Suprapubic skin (tissue), 3 donors: ENCODE results near the gene MAMLD1.

Experiments used
- POLR2A ChIP-seq, 2 donors: fragments of 450-650 bp; IDR thresholded peaks; one replicate each; pipeline ENCODE4 v1.6.1; 2017; ENCODE audit warnings: antibody characterized with exemption in 2 of 2, mild to moderate bottlenecking in 2 of 2, moderate library complexity in 2 of 2
- TF ChIP-seq, protein P1 (sequence below), 2 donors: fragments of 200-600 bp in 1 of 2; fragments of 450-650 bp in 1 of 2; sonication (generic) in 1 of 2; IDR thresholded peaks; one replicate each; pipeline ENCODE4 v1.5.1; 2016 to 2019; ENCODE audit warnings: antibody characterized with exemption in 2 of 2, mild to moderate bottlenecking in 1 of 2, moderate library complexity in 1 of 2

DNA sequence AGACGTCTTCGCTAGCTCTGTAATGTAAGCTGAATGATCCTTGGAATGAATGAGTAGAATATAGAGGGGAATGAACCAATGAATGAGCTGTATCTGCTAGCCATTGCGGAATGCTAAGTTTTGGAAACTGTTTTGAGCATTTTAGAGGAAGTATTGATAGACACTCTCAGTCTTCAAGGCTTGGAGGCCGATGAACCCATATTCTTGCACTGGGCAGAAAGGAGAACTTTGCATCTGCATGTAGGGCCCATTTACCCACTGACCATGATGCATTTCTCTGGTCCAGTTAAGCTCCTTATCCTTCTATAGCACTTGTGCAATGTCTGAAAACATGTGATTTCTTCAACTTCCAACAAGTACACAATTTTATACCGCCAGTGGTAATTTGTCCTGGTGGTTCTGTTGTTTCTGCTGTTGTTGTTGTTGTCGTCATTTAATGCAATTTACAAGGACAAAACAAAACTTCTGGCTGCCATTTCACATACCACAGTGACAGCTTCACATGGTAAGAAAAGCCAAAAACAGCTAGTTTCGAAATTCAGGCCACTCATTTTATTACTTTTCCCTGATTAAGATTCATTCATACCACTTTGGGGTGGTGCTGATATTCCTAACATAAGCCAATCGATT lies 120.4 kb downstream of the MAMLD1 start:
- TF ChIP-seq POLR2A (IDR thresholded peaks at IDR 0.05), result no peak
- TF ChIP-seq, protein P1, sequence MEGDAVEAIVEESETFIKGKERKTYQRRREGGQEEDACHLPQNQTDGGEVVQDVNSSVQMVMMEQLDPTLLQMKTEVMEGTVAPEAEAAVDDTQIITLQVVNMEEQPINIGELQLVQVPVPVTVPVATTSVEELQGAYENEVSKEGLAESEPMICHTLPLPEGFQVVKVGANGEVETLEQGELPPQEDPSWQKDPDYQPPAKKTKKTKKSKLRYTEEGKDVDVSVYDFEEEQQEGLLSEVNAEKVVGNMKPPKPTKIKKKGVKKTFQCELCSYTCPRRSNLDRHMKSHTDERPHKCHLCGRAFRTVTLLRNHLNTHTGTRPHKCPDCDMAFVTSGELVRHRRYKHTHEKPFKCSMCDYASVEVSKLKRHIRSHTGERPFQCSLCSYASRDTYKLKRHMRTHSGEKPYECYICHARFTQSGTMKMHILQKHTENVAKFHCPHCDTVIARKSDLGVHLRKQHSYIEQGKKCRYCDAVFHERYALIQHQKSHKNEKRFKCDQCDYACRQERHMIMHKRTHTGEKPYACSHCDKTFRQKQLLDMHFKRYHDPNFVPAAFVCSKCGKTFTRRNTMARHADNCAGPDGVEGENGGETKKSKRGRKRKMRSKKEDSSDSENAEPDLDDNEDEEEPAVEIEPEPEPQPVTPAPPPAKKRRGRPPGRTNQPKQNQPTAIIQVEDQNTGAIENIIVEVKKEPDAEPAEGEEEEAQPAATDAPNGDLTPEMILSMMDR (IDR thresholded peaks at IDR 0.05), result no peak
